GM10847 (cell line): ENCODE measurements around the gene HBE1.
"Not testable (repeated sequence)": the region's sequence is repeated elsewhere in the genome, so short reads cannot be mapped to it uniquely, and the experiment has no call there.

Source experiments
- POLR2A ChIP-seq: IDR thresholded peaks from 2 replicates; pipeline ENCODE4 v1.6.1; 2011; ENCODE audit not compliant: insufficient read length; ENCODE audit errors: extremely low read depth

The HBE1 gene

DNA sequence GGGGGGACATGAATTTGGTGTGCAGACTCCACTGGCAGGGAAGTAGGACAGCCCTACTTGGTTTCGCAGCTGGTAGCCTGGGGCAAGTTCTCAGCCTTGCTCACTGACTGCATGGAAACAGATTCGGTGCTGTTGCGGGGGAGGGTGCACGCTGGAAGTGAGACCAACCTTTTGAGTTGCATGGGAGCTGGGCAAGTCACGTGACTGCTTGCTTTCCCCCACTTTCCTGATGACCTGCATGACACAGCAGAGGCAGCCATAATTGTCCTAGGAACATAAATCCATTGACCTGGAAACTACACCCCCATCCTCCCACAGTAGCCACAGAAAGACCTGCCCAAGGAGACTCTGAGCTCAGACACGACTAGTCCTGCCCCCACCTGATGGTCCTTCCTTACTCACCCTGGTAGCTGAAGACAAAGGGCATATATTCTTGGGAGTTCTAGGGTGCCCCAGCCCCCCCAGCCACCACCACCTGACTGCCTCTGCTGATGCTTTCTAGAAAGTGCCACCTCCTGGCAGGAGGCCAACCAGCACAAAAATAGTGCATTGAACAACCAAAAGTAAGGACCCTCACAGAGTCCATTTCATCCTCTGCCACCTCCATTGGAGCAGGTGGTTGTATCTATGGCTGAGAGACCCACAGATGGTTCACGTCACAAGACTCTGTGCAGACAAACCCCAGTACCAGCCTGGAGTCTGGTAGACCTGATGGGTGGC lies 11.0 kb downstream of the HBE1 start:
- no peak for TF ChIP-seq POLR2A

DNA sequence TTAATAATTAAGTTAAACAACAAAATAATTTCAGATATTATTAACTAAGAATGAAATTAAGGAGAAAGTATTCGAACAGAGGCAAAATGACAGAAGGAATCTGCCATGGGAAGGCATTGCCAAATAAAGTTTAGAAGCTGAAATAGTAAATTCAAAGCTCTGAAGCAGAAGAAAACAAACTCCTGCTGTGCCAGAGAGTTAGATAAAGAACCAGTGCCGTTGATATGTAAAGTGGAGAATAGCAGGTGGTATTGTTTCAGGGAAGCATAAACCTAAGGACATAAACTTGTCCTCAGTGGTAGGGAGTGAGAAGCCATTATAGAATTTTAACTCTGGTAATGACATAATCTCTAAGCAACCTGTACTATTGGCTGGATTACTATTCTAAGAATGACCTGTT lies 12.4 kb downstream of the HBE1 start:
- TF ChIP-seq POLR2A, result no peak

DNA sequence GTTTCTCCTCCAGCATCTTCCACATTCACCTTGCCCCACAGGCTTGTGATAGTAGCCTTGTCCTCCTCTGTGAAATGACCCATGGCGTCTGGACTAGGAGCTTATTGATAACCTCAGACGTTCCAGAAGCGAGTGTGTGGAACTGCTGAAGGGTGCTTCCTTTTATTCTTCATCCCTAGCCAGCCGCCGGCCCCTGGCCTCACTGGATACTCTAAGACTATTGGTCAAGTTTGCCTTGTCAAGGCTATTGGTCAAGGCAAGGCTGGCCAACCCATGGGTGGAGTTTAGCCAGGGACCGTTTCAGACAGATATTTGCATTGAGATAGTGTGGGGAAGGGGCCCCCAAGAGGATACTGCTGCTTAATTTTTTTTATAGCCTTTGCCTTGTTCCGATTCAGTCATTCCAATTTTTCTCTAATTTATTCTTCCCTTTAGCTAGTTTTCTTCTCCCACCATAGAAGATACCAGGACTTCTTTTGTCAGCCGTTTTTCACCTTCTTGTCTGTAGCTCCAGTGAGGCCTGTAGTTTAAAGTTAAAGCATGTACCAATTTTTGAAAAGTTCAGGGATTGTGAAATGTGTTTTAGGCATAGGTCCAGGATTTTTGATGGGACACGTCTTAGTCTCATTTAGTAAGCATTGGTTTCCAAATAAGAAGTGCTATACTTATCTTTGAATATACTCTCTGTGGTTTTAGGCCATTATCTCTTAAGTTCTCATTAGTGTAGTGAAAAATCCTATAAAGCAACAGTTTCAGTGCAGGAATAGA lies 14.9 kb downstream of the HBE1 start, which contains the start of gene HBG2:
HBG2 (minus strand) TSS at position 136 of the 768 bp plus-strand sequence; CDS start at position 83, 53 bp downstream.
- not testable (repeated sequence) for TF ChIP-seq POLR2A

DNA sequence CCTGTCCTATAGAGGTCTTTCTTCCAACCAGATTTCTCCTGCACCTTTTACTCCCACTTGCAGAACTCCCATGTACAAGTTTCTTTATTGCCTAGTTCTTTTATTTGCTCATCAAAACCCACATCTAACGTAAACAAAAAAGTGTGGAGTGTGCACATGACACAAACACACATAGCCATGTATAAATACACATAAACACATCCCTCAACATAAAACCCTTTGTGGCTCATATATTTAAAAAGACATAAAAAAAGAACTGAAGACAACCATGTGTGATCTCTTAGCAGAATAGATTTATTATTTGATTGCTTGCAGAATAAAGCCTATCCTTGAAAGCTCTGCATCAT lies 16.9 kb downstream of the HBE1 start:
- no peak for TF ChIP-seq POLR2A

DNA sequence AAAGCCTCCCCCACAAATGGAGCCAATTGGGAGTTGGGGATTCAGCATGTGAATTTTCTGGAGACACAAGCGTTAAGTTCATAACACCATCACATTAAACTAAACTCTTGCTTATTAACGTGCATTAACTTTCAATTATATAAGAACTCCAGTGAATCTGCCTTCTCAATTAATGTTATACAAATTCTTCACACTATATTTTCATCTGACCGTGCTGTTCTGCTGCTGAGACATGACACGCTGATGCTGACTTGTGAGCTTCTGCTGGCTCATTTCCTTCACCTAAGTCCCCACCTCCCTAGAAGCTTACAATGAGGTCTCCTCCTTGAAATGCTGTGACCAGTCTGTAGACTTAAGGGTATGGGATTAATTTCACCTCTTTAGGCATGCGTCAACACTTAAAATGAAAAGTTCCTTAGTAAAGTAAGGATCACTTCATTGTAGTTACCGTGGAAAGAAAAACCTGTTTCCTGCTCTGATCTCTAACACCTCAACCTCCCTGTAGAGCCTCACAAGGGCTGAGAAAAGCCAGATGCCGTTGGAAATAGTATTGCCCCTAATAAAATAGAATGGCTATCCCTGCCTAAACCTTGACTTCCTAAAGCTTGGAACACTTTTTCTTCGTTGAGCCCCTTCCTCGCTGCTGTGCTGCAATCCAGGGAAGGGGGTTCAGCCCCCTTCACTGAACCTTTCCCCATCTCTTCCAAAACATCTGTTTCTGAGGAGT lies 17.4 kb downstream of the HBE1 start:
- no peak for TF ChIP-seq POLR2A

DNA sequence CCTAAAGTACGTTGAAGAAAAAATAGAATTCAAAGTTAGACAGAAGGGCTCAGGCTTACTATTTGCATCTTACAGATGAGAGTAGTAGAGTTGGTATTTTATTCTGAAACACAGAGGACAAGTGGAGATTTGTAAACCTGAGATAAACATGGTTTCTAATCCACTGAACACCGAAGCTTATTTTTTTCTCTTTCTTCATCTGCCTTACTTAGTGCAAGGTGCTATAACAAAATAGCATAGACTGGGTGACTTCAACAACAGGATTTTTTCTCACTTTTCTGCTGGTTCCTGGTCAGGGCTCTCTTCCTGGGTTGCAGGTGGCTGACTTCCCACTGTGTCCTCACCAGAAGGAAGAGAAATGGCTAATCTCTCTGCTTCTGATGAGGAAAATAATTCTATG lies 18.0 kb downstream of the HBE1 start:
- TF ChIP-seq POLR2A, result no peak

DNA sequence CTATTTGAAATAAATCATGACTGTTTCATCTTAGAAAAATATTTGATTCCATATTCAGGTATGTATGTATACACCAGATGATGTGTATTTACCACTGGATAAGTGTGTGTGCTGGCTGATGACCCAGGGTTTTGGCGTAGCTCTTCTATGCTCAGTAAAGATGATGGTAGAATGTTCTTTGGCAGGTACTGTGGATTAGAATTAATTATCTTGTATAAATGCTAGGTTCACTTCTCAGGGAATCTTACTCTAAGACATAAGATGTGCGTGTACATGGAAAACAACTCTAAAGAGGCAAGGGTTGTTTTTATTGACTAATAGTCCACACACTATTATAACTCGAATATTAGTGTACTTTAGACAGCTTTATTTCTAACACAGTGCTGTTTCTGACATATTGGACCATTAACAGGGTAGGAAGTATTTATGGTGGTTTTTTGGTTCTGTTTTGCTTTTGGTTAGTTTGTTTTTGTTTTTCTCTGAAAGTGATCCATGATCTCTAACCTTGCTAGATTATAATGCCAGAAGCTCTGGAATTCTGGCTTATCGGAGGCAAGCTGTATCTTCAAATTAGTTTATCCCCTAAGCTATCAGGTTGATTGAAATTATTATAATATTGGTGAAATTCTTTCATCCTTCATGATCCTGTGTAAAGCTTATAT lies 19.1 kb downstream of the HBE1 start:
- no peak for TF ChIP-seq POLR2A

DNA sequence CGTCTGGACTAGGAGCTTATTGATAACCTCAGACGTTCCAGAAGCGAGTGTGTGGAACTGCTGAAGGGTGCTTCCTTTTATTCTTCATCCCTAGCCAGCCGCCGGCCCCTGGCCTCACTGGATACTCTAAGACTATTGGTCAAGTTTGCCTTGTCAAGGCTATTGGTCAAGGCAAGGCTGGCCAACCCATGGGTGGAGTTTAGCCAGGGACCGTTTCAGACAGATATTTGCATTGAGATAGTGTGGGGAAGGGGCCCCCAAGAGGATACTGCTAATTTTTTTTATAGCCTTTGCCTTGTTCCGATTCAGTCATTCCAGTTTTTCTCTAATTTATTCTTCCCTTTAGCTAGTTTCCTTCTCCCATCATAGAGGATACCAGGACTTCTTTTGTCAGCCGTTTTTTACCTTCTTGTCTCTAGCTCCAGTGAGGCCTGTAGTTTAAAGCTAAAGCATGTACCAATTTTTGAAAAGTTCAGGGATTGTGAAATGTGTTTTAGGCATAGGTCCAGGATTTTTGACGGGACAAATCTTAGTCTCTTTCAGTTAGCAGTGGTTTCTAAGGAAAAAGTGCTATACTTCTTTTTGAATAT lies 19.8 kb downstream of the HBE1 start, which contains the start of gene HBG1:
HBG1 (minus strand) TSS at position 51 of the 590 bp plus-strand sequence. CDS start 53 bp downstream, outside the sequence.
- not testable (repeated sequence) for TF ChIP-seq POLR2A

DNA sequence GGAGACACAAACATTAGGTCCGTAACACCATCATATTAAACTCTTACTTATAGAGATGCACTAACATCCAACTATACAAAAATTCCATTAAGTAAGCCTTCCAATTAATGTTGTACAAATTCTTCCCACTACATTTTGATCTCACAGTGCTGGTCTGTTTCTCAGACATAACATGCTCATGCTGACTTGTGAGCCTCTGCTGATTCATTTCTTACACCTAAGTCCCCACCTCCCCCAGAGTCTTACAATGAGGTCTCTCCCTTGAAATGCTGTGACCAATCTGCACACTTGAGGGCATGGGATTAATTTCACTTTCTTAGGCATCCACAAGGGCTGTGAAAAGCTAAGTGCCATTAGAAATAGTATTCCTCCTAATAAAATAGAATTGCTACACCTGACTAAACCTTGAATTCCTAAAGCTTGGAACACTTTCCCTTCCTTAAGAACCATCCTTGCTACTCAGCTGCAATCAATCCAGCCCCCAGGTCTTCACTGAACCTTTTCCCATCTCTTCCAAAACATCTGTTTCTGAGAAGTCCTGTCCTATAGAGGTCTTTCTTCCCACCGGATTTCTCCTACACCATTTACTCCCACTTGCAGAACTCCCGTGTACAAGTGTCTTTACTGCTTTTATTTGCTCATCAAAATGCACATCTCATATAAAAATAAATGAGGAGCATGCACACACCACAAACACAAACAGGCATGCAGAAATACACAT lies 22.1 kb downstream of the HBE1 start:
- no peak for TF ChIP-seq POLR2A

DNA sequence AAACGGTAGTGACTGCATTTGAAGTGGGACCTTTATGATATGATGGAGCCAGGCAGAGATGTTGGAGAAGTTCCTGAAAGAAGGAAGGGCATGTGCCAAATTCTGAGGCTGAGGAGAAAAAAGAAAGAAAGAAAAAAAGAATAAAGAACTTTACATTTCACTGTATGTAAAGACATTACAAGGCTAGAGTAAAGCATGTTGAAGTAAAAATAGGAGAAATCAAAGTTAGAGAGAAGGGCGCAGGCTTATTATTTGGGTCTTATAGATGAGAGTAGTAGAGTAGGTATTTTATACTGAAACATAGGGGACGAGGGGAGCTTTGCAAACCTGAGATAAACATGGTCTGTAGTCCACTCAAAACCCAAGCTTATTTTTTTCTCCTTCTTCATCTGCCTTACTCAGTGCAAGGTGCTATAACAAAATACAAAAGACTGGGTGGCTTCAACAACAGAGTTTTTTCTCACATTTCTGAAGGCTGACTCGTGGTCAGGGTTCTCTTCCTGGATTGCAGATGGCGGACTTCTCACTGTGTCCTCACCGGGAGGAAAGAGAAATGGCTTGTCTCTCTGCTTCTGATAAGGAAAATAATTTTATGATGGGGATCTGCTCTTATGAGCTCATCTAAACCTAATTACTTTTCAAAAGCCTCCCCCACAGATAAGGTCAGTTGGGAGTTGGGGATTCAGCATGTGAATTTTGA lies 22.8 kb downstream of the HBE1 start:
- TF ChIP-seq POLR2A, result no peak

DNA sequence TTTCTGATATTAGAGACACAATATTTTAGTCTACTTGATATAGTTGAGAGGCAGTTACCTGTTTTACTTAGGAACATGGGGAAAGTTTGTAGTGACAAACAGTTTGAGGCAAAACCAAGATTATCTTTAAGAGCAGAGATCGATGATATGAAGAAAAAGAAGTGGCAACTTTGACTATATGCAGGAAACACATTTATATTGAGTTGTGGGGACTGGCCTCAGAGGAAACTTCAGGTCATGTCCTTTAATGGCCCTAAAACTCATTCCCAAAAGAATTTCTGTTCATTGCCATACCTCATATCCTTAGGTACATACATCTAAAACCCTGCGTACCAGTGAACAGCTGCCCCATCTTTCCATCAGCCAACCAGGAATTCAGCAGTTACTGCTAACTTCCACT lies 24.6 kb downstream of the HBE1 start:
- no peak for TF ChIP-seq POLR2A

DNA sequence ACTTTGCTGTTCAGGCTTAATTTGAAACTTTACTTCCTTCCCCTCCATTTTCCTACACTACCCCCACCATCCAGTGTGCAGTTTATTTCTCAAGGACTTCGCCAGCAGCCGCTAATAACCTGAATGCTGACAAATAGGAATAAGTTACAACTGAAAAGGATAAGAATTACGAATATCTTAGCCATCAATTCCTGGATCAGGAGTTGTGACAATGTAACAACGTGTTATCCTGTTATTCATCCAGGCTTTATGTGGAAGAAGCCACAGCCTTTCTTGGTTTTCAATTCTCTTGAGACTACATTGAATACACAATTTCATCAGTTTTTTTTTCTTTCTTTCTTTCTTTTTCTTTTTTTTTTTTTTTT lies 25.9 kb downstream of the HBE1 start:
- no peak for TF ChIP-seq POLR2A

DNA sequence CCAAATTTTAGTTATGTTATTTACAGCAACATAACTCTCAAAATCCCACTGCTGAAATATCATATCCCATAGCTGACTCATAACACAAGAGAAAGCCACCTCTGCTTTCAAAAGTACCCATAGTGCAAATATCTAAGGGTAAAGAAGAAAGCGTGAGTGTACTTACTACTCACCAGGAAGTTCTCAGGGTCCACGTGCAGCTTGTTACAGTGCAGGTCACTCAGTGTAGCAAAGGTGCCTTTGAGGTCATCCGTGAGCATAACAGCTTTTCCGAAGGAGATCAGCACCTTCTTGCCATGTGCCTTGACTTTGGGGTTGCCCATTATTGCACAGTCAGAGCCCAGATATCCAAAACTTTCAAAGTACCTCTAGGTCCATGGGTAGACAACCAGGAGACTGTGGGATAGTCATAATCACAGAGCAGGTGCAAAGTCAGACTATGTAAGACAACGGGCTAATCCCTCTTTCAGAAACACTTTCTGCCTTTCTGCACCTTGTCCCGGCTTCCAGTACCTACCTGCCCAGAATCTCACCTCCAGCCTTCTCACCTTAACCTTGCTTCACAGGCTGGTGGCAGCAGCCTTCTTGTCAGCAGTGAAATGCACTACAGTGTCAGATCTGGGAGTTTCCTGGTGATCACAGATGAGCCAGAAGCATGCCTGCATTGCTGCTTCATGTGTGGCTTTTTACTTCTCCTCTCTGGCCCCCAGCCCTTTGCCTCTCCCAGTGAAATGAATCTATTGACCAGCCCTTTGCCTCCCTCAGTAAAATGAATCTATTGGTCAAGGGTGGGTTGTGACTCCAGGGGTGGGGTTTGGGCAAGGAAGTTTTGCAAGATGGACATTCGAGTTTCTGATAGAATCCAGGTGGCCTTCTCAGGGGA lies 26.6 kb downstream of the HBE1 start:
- no peak for TF ChIP-seq POLR2A
